Activated naive CD8-positive, alpha-beta T cell treated with anti-CD3 and anti-CD28 coated beads, Interleukin-2, amount 50 U/mL, for 16 hours (primary cell): ENCODE measurements around the gene PKD2L2.
"Not testable (repeated sequence)": the region's sequence is repeated elsewhere in the genome, so short reads cannot be mapped to it uniquely, and the experiment has no call there.

Source experiments
- DNase-seq: peaks from one replicate; pipeline ENCODE4 v3.0.0-alpha.2; 2020; ENCODE audit warnings: low read depth, low spot score

PKD2L2 gene

GRCh38 chr5:137957948-137958347, 68.7 kb downstream of the PKD2L2 start:
- DNase-seq = no peak

- no peak for DNase-seq
Observed at GRCh38 chr5:137959488-137959887, 70.2 kb downstream of the PKD2L2 start.

- DNase-seq = no peak
Observed at GRCh38 chr5:137960141-137960540, 70.9 kb downstream of the PKD2L2 start.

- DNase-seq = no peak
Observed at GRCh38 chr5:137960819-137961218, 71.6 kb downstream of the PKD2L2 start.

- DNase-seq = not testable (repeated sequence)
Observed at GRCh38 chr5:137970384-137970783, 81.1 kb downstream of the PKD2L2 start.

- DNase-seq = no peak
Observed at GRCh38 chr5:137975208-137975607, 86.0 kb downstream of the PKD2L2 start.

GRCh38 chr5:137989419-137989818, 100.2 kb downstream of the PKD2L2 start:
- DNase-seq = no peak
